Placental epithelial cell (primary cell): Measurements from ENCODE around the gene TWSG1. TPM values are rescaled to one million over a fixed set of nuclear protein-coding genes. Genes with fewer than 3 reads are reported as not detected.

Experiments
- total RNA-seq: library from RNA; depleted of rRNA; stranded (reverse); fragments of >200 nt; gene quantifications from 2 replicates; pipeline ENCODE4 v1.2.3, GENCODE V29; 2012

Gene TWSG1
- total RNA-seq, result 46.3 and 78.8 TPM in 2 replicates

GRCh38 chr18:9334329-9334972 is at the start of gene TWSG1:
Gene TWSG1, plus strand, starts transcription at chr18:9334773. Its CDS starts 2,457 bp downstream, at chr18:9337230.

Other genes starting within 250 kb of the TWSG1 start
- 71.1 and 95.2 TPM in 2 replicates for gene NDUFV2, start 232.1 kb upstream of the TWSG1 start, total RNA-seq
- gene ANKRD12, start 198.0 kb upstream of the TWSG1 start, total RNA-seq, result 31.8 and 35.1 TPM in 2 replicates
- gene RALBP1, start 140.7 kb downstream of the TWSG1 start, total RNA-seq, result 47.9 and 61.7 TPM in 2 replicates